Thyroid gland (tissue), 4 donors: ENCODE data around the gene B3GNT2. TPM values are rescaled to one million over a fixed set of nuclear protein-coding genes. Genes with fewer than 3 reads are reported as not detected.

ENCODE experiments used
- DNase-seq, 2 donors: peaks; one replicate each; pipeline ENCODE4 v3.0.0-alpha.2; 2019
- H3K27ac ChIP-seq, 3 donors: fragments of 200-600 bp; sonication (generic); 1 replicate in 2 of 3; 2 replicates in 1 of 3; pipeline ENCODE4 v1.5.1; 2016 to 2019; ENCODE audit warnings: mild to moderate bottlenecking in 1 of 3, moderate library complexity in 1 of 3
- H3K27me3 ChIP-seq: fragments of 200-600 bp; sonication (generic); one replicate; pipeline ENCODE4 v1.5.1; 2019
- H3K36me3 ChIP-seq, 2 donors: fragments of 200-600 bp; sonication (generic); one replicate each; pipeline ENCODE4 v1.5.1; 2016 to 2019
- H3K4me1 ChIP-seq, 2 donors: fragments of 200-600 bp; sonication (generic); one replicate each; pipeline ENCODE4 v1.5.1; 2017 to 2019
- H3K4me3 ChIP-seq, 3 donors: fragments of 200-600 bp; sonication (generic); replicated peaks in 1 of 3; 1 replicate in 2 of 3; 2 replicates in 1 of 3; pipeline ENCODE4 v1.5.1; 2016; ENCODE audit warnings: mild to moderate bottlenecking in 1 of 3
- H3K9me3 ChIP-seq: fragments of 200-600 bp; sonication (generic); one replicate; pipeline ENCODE4 v1.5.1; 2017
- CTCF ChIP-seq, 6 experiments: fragments of 200-600 bp in 3 of 6; fragments of 450-650 bp in 3 of 6; sonication (generic) in 3 of 6; IDR thresholded peaks; one replicate each; pipeline ENCODE4 v1.5.1; 2016 to 2019; ENCODE audit warnings: antibody characterized with exemption in 6 of 6, mild to moderate bottlenecking in 2 of 6, inconsistent platforms in 1 of 6, moderate library complexity in 1 of 6
- POLR2A ChIP-seq, 2 donors: fragments of 450-650 bp; IDR thresholded peaks; one replicate each; pipeline ENCODE4 v1.6.1; 2017; ENCODE audit warnings: antibody characterized with exemption in 2 of 2, mild to moderate bottlenecking in 2 of 2, moderate library complexity in 1 of 2
- WGBS, 2 donors: methylation state at CpG; one replicate each; pipeline ENCODE4 v1.1.5; 2017; 5-methylcytosine and 5-hydroxymethylcytosine counted together
- intact Hi-C: fragments of 100-400 bp; cut with DNase I; formaldehyde crosslinking; loops from one replicate; pipeline ENCODE4 v1.15.1; 2023
- total RNA-seq, 4 donors: library from RNA; depleted of rRNA; stranded (reverse); fragments of >200 nt; gene quantifications; one replicate each; pipeline ENCODE4 v1.2.3, GENCODE V29; 2016

The B3GNT2 gene
- total RNA-seq, 4 donors from 2014 or later, result 18.9 to 37.1 (median 27.3) TPM

- Histone ChIP-seq H3K4me1 (peaks cover 20 to 28% of the 10 kb centered on the region in 2 donors), H3K9me3 (no peaks in the 10 kb centered on the region), H3K4me3 (no peak overlapping the region), H3K27ac (peak overlapping the region; percentile 72 to 85 (median 77)), H3K27me3 (no peaks in the 10 kb centered on the region), H3K36me3 (no peaks in the 10 kb centered on the region)
- peak; percentile 79 to 81 for DNase-seq
- intact Hi-C loops, result no loop called here
- 8 to 37% methylated on average over 4 to 5 of the region's 5 CpGs for WGBS, 2 donors
- TF ChIP-seq POLR2A (IDR thresholded peaks at IDR 0.05) (no peak), CTCF (IDR thresholded peaks at IDR 0.05) (no peak)
These were observed 17.1 kb upstream of the B3GNT2 start for GRCh38 chr2:62178741-62179271.

- Histone ChIP-seq H3K4me3 (no peak overlapping the region), H3K27ac (no peak overlapping the region), H3K36me3 (no peaks in the 10 kb centered on the region), H3K9me3 (no peaks in the 10 kb centered on the region), H3K4me1 (peaks cover 20 to 28% of the 10 kb centered on the region in 2 donors), H3K27me3 (no peaks in the 10 kb centered on the region)
- TF ChIP-seq POLR2A (IDR thresholded peaks at IDR 0.05) (no peak), CTCF (IDR thresholded peaks at IDR 0.05) (no peak)
- intact Hi-C loops, result no loop called here
- no peak for DNase-seq
- WGBS, 2 donors, result 75 to 77% methylated on average over 4 of the region's 4 CpGs
These were observed 14.9 kb upstream of the B3GNT2 start for GRCh38 chr2:62180975-62181374.

GRCh38 chr2:62181843-62182242 lies 14.1 kb upstream of the B3GNT2 start:
- Histone ChIP-seq H3K4me3 (no peak overlapping the region), H3K4me1 (peaks cover 20 to 28% of the 10 kb centered on the region in 2 donors), H3K27ac (no peak overlapping the region), H3K9me3 (no peaks in the 10 kb centered on the region), H3K27me3 (no peaks in the 10 kb centered on the region), H3K36me3 (no peaks in the 10 kb centered on the region)
- WGBS, 2 donors, result 85 to 89% methylated on average over 3 of the region's 3 CpGs
- TF ChIP-seq POLR2A (IDR thresholded peaks at IDR 0.05), result no peak
- no peak for TF ChIP-seq CTCF (IDR thresholded peaks at IDR 0.05)
- intact Hi-C loops, result no loop called here
- no peak for DNase-seq

- no peaks in the 10 kb centered on the region for H3K27me3 ChIP-seq
- no peak for DNase-seq
- H3K4me1 ChIP-seq, result peaks cover 7 to 10% of the 10 kb centered on the region in 2 donors
- intact Hi-C loops, result no loop called here
- no peaks in the 10 kb centered on the region for H3K9me3 ChIP-seq
- no peaks in the 10 kb centered on the region for H3K36me3 ChIP-seq
- H3K4me3 ChIP-seq, result no peak overlapping the region
- 76 to 84% methylated on average over 3 of the region's 3 CpGs for WGBS, 2 donors
- H3K27ac ChIP-seq, result no peak overlapping the region
- no peak for TF ChIP-seq CTCF (IDR thresholded peaks at IDR 0.05)
- no peak for TF ChIP-seq POLR2A (IDR thresholded peaks at IDR 0.05)
These were observed 11.2 kb upstream of the B3GNT2 start for GRCh38 chr2:62184512-62185230.

GRCh38 chr2:62185475-62186155 lies 10.3 kb upstream of the B3GNT2 start:
- Histone ChIP-seq H3K36me3 (no peaks in the 10 kb centered on the region), H3K27me3 (no peaks in the 10 kb centered on the region), H3K4me1 (peaks cover 3 to 5% of the 10 kb centered on the region in 2 donors), H3K4me3 (no peak overlapping the region), H3K27ac (no peak overlapping the region), H3K9me3 (no peaks in the 10 kb centered on the region)
- TF ChIP-seq CTCF (IDR thresholded peaks at IDR 0.05), result no peak
- TF ChIP-seq POLR2A (IDR thresholded peaks at IDR 0.05), result no peak
- intact Hi-C loops, result no loop called here
- WGBS, 2 donors, result 95% methylated on average over 15 of the region's 15 CpGs
- no peak for DNase-seq
